Endothelial cell (in vitro differentiated cells): ENCODE measurements around the gene CAMTA1. TPM values are rescaled to one million over a fixed set of nuclear protein-coding genes. Genes with fewer than 3 reads are reported as not detected.
A peak's percentile ranks its signal among the peaks of the same experiment; 100 is the strongest.

Experiments used
- DNase-seq: peaks from one replicate; pipeline ENCODE4 v3.0.0; 2021; ENCODE audit warnings: low spot score
- H3K27ac Mint-ChIP-seq: one replicate; pipeline ENCODE4 v1.8.0; 2021; ENCODE audit warnings: mixed read lengths, inconsistent platforms; ENCODE audit not compliant: unreplicated experiment
- H3K27me3 Mint-ChIP-seq: one replicate; pipeline ENCODE4 v1.8.0; 2021; ENCODE audit warnings: mild to moderate bottlenecking, moderate library complexity, mixed read lengths, inconsistent platforms; ENCODE audit not compliant: unreplicated experiment
- H3K36me3 Mint-ChIP-seq: one replicate; pipeline ENCODE4 v1.8.0; 2021; ENCODE audit warnings: mild to moderate bottlenecking, low read depth, mixed read lengths, inconsistent platforms; ENCODE audit not compliant: unreplicated experiment
- H3K4me1 Mint-ChIP-seq: one replicate; pipeline ENCODE4 v1.8.0; 2021; ENCODE audit warnings: mild to moderate bottlenecking, mixed read lengths, inconsistent platforms; ENCODE audit not compliant: unreplicated experiment
- H3K4me3 Mint-ChIP-seq: one replicate; pipeline ENCODE4 v1.8.0; 2021; ENCODE audit warnings: mild to moderate bottlenecking, mixed read lengths, inconsistent platforms; ENCODE audit not compliant: unreplicated experiment
- H3K9me3 Mint-ChIP-seq: one replicate; pipeline ENCODE4 v1.8.0; 2021; ENCODE audit warnings: mixed read lengths, inconsistent platforms; ENCODE audit not compliant: unreplicated experiment
- total RNA-seq: library from RNA; stranded (reverse); fragmentation: NEBNext Ultra II Directional; extraction: Animal tissue kit (Norgen Biotek cat#: 25700); gene quantifications from one replicate; pipeline ENCODE4 v1.2.1, GENCODE V29; 2021; ENCODE audit not compliant: unreplicated experiment
- TF ChIP-seq, protein P1 (sequence below): fragments of 200-600 bp; sonication (generic); IDR thresholded peaks from one replicate; pipeline ENCODE4 v1.5.0; 2021; ENCODE audit warnings: antibody characterized with exemption; ENCODE audit not compliant: unreplicated experiment

Gene CAMTA1
- total RNA-seq, 1 donor from 2014 or later = 87.3 TPM

DNA sequence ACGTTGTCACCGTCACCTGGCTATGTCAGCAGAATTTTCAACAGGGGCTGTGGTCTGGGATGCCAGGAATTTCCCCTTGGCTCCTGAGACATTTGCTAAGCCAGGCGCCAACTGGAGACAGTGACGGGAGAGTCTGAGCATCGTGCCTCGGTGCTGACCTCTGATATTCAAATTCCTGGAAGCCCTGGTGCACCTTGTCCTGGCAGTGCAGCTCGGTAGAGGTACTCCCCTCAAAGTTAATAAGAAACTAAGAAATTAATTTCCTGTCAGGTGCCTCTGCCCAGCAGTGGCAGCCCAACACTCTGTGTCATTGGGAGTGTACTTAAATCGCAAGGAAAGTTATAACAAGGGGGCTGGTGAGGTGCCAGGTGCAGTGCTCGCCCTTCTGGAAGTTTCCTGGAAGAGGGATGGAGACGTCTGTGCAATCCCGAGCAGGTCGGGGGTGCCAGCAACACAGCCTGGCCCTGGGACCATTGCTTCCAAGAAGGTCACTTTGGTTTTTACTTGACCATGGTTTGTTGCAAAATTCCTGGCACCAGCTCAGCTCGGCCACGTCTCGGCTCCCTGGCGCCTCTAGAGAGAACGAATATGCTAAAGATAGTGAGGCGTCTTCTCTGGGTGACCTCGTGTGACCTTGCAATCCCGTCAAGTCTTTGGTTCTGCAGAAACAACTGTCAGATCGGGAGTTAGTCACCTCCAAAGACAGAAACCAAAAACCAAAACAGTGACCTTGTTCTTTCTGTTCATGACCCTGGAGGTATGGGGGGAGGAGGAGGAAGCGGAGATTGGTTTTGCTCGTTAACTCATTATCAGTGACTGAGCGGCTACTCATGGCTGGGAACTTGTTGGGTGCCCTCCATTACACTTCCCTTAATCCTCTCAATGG is 836.3 kb downstream of the CAMTA1 start:
- no peak overlapping the region for H3K27ac Mint-ChIP-seq
- TF ChIP-seq, protein P1, sequence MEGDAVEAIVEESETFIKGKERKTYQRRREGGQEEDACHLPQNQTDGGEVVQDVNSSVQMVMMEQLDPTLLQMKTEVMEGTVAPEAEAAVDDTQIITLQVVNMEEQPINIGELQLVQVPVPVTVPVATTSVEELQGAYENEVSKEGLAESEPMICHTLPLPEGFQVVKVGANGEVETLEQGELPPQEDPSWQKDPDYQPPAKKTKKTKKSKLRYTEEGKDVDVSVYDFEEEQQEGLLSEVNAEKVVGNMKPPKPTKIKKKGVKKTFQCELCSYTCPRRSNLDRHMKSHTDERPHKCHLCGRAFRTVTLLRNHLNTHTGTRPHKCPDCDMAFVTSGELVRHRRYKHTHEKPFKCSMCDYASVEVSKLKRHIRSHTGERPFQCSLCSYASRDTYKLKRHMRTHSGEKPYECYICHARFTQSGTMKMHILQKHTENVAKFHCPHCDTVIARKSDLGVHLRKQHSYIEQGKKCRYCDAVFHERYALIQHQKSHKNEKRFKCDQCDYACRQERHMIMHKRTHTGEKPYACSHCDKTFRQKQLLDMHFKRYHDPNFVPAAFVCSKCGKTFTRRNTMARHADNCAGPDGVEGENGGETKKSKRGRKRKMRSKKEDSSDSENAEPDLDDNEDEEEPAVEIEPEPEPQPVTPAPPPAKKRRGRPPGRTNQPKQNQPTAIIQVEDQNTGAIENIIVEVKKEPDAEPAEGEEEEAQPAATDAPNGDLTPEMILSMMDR = no peak
- DNase-seq = no peak
- peaks cover 5% of the 10 kb centered on the region for H3K4me1 Mint-ChIP-seq
- H3K27me3 Mint-ChIP-seq = no peaks in the 10 kb centered on the region
- H3K9me3 Mint-ChIP-seq = no peaks in the 10 kb centered on the region
- H3K36me3 Mint-ChIP-seq = no peaks in the 10 kb centered on the region
- H3K4me3 Mint-ChIP-seq = no peak overlapping the region

DNA sequence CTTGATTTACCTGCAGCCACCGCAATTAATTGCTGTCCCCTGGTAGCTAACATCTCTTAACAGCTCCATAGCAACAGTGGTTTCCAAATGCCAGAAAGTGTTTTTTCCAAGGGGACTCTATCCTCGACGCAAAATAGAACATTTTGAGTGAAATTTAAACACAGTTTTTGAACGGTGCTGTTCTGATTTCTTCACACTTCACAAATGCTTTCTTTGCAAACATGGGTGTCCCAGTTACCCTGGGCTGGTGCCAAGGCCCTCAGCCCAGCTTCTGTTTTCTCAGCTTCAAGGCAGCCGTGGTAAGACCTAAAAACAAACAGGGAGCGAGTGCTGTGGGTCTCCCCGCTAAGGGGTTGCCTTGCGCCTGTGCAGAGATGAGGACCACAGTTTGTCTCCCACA is 838.6 kb downstream of the CAMTA1 start:
- Mint-ChIP-seq H3K4me3 (no peak overlapping the region), H3K4me1 (peaks cover 7% of the 10 kb centered on the region), H3K9me3 (no peaks in the 10 kb centered on the region), H3K27ac (no peak overlapping the region), H3K27me3 (no peaks in the 10 kb centered on the region), H3K36me3 (no peaks in the 10 kb centered on the region)
- TF ChIP-seq, protein P1 = no peak
- DNase-seq = no peak

DNA sequence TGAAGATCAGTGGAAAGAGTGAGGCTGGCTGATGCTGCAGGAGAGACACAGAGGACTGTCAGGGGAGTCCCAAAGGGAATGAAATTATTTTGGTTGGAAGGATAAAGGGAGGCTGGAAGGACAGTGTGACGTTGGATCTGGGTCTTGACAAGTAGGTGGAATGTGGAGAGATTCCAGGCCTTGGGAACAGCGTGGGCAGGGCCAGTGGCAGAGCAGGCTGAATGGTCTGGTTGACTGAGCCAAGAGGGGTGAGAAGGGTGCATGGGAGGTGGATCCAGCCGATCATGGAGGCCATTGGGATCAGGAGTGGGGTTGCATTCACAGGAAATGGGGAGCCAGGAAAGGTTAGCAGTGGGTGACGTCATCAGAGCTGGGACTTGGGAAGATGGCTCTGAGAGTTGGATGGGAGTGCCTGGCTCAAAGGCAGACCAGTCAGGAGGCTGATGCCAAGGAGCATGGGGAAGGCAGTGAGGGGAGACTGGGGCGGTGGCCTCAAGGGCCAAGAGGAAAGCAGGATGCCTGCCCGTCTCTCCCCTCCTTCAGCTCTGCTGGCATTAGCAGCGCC is 839.6 kb downstream of the CAMTA1 start:
- no peaks in the 10 kb centered on the region for H3K27me3 Mint-ChIP-seq
- TF ChIP-seq, protein P1 = no peak
- no peak for DNase-seq
- peaks cover 18% of the 10 kb centered on the region for H3K4me1 Mint-ChIP-seq
- no peaks in the 10 kb centered on the region for H3K9me3 Mint-ChIP-seq
- no peaks in the 10 kb centered on the region for H3K36me3 Mint-ChIP-seq
- peak overlapping the region; percentile 57 for H3K27ac Mint-ChIP-seq
- no peak overlapping the region for H3K4me3 Mint-ChIP-seq

DNA sequence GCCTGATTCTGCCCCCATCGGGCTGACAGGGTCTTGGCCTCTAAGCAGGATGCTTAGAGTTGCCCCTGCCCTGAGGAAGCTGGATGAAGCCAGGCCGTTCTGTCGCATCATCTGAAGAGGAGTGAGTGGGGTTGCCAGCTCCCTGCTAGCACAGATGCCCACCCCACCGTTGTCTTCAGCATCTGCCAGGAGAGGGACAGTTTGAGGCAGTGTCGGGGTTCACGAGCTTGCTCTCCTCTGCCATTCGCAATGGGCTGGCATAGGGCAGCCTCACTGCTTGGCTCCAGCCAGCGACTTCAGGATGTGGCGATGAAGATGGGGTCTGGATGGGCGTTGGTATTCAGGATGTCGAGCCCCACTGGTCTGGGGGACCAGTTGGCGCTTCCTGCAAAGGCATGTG is 840.1 kb downstream of the CAMTA1 start:
- no peak overlapping the region for H3K27ac Mint-ChIP-seq
- DNase-seq = no peak
- no peaks in the 10 kb centered on the region for H3K27me3 Mint-ChIP-seq
- no peaks in the 10 kb centered on the region for H3K9me3 Mint-ChIP-seq
- no peaks in the 10 kb centered on the region for H3K36me3 Mint-ChIP-seq
- H3K4me3 Mint-ChIP-seq = no peak overlapping the region
- TF ChIP-seq, protein P1 = no peak
- H3K4me1 Mint-ChIP-seq = peaks cover 23% of the 10 kb centered on the region

DNA sequence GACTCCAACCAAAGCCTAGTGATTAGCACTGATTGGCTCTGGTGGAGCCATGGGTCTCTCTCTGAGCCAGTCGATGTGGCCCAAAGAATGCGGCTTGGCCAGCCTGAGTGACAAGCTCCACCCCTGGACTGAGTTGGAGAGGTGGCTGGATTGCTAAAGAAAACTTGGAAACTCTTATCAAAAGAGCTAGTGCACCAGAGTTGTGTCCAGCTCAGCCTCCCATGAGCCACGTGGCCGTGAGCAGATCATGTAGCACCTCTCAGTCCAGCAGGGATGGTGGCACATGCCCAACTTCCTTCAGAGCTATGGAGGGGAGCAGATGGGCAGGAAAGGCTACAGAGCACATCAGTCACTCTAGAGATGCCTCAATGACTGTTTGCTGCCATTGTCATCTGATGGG is 843.0 kb downstream of the CAMTA1 start:
- TF ChIP-seq, protein P1 = no peak
- H3K4me1 Mint-ChIP-seq = peaks cover 24% of the 10 kb centered on the region
- no peak overlapping the region for H3K4me3 Mint-ChIP-seq
- no peaks in the 10 kb centered on the region for H3K27me3 Mint-ChIP-seq
- H3K9me3 Mint-ChIP-seq = no peaks in the 10 kb centered on the region
- DNase-seq = no peak
- H3K36me3 Mint-ChIP-seq = no peaks in the 10 kb centered on the region
- no peak overlapping the region for H3K27ac Mint-ChIP-seq
